RKO (cell line): ENCODE results near the gene FZD4.
A peak's percentile ranks its signal among the peaks of the same experiment; 100 is the strongest.
"Not testable (repeated sequence)": the region's sequence is repeated elsewhere in the genome, so short reads cannot be mapped to it uniquely, and the experiment has no call there.

Source experiments
- DNase-seq: peaks from one replicate; pipeline ENCODE4 v3.0.0-alpha.2; 2016; ENCODE audit warnings: low spot score

The FZD4 gene

DNA sequence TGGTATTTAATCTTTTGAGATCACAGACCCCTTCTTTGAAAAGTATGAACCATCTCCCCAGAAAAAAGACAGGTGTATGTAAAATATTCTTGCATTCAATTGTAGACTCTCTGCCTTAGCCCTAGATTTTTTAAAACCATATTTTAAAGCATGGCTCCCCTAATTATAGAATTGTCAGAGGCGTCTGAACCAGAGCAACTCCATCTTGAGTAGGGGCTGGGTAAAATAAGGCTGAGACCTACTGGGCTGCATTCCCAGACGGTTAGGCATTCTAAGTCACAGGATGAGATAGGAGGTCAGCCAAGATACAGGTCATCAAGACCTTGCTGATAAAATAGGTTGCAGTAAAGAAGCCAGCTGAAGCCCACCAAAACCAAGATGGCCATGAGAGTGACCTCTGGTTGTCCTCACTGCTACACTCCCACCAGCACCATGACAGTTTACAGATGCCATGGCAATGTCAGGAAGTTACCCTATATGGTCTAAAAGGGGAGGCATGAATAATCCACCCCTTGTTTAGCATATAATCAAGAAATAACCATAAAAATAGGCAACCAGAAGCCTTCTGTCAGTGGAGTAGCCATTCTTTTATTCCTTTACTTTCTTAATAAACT is 17.9 kb downstream of the FZD4 start:
- DNase-seq = not testable (repeated sequence)

- no peak for DNase-seq
Observed at GRCh38 chr11:86934926-86935579, 20.1 kb downstream of the FZD4 start.

- DNase-seq = no peak
Observed at GRCh38 chr11:86934582-86934900, 20.7 kb downstream of the FZD4 start.

DNA sequence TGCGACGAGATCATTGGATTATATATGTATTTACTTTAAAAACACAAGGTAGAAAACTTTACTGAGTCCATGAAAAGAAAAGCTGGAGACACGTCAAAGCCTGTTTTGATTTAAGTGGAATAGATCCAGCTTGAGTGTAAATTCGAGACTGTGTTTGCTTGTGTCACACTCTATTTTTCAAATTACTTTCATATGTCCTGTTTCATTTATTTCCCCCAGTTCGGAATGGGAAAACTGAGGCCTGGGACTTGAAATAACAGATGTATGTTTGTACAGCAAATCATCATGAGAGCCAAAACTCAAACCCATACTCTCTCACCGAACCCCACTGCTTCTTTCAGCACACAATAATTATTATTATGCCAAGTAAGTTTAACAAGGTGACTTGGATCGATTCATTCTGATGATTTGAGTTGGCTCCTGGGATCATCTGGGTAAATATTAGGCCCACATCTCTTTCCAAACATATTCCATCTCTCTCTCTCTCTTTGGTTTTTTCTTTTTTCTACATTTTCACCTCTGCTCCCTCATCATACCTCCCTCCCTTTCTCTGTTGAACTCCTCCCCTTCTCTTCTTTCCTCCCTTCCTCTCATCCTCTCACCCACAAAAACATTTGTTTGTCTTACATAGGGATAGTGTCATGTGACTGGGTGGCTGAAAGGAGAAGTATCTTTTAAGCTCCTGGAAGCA is 21.2 kb downstream of the FZD4 start:
- DNase-seq = no peak

DNA sequence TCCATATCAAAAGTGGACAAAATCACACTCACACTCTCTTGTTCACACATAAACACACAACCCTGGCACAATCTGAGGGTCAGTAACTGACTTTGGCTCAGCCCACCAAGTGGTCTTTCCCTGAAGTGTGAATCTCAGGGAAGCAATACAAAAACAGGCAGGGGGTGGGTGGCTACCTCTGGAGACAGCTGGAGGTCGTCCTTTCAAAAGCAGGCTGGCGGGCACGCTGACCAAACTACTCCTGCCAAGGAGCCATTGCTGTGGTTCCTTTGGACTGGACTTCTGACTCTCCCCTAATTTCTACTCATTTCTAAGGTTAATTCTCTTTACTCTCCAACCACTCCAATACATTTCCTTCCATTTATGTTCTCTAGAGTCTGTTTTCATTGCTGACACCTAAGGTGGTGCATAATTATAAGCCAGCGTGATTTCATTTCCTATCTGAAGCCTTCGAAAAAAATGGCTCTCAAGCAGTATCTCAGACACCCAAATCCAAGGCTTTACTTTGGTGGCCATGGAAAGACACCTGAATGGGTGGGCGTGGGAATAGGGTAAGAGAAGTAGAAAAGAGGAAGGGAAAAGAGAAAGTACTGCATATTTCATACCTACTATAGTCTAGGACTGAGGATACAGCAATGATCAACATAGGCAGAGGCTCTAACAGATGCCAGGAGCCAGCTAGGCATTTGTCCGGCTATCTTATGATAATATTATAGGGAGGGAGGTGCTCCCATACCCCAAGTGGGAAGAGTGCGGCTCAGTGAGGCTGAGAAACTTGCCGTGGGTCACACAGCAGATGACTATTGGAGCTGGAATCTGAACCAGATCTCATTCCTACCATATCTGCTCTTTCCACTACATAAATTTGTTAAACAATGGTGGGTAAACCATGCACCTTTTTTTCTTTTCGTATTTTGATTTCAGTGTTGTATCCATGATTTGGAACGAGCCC is 22.0 kb downstream of the FZD4 start:
- DNase-seq = no peak

DNA sequence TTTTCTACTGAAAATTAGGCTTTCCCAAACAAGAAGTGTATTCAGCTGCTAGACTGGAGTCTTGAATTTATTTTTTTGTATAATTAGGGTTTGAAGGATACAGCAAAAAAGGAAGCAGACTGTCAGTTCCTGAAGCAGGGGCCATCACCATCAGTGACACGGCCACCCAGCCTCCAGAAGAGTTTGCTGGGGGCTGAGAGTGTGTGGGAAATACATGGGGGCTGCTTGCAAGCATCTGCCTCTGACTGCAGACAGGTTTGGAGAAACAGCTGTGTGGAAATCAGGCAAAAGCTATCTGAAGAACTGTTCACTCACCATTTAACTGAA is 23.0 kb downstream of the FZD4 start:
- DNase-seq = no peak

DNA sequence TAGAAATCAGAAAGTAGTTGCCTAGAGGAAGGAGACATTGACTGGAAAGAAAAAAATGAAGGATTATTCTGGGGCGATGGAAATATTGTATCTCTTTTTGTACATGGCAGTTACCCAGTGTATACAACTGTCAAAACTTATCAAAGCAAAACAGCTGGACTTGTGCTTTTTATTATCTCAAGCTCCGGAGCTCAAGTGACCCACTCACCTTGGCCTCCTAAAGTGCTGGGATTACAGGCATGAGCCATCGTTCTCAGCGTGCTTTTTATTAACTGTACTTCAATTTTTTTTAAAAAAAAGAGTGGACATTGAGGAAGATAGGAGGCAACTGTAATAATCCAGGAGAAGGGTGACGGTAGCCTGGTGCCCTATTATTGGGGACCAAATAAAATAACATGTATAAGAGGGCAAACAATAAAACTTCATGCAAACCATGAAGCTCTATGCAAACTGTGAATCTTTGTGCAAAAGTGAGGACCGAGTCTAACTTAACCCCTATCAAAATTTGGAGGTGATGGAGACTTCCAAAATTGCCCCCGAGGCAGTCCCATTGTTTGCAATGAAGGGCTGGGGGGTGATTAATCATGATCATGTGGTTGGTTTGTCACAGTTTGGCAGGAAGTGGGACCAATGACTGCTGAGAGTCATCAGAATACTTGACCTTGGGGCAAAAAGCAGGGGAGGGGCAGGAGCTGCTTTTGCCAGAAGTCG is 23.5 kb downstream of the FZD4 start:
- DNase-seq = peak; percentile 52

DNA sequence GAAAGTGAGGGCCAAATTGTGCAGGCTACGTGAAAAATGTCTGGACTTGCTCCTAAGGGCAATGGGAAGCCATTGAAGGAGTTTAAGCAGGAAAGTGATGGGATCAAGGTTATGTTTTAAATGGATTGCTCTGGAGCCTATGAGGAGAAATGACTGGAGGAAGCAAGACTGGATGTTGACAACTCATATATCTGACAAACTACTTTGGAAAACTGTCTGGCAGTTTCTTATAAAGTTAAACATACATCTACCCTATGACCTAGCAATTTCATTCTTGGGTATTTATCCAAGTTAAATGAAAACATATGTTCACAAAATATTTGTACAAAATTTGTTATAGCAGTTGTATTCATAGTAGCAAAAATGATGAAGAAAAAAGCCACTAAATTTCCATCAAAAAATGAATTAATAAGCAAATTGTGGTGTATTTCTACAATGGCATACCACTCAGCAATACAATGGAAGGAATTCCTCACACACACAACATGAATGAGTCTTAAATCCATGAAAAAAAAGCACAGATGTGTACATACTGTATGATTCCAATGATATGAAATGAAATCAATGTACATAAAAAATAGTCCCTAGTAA is 24.1 kb downstream of the FZD4 start:
- no peak for DNase-seq

- peak; percentile 18 for DNase-seq
Observed at GRCh38 chr11:86926975-86927374, 28.2 kb downstream of the FZD4 start.

DNA sequence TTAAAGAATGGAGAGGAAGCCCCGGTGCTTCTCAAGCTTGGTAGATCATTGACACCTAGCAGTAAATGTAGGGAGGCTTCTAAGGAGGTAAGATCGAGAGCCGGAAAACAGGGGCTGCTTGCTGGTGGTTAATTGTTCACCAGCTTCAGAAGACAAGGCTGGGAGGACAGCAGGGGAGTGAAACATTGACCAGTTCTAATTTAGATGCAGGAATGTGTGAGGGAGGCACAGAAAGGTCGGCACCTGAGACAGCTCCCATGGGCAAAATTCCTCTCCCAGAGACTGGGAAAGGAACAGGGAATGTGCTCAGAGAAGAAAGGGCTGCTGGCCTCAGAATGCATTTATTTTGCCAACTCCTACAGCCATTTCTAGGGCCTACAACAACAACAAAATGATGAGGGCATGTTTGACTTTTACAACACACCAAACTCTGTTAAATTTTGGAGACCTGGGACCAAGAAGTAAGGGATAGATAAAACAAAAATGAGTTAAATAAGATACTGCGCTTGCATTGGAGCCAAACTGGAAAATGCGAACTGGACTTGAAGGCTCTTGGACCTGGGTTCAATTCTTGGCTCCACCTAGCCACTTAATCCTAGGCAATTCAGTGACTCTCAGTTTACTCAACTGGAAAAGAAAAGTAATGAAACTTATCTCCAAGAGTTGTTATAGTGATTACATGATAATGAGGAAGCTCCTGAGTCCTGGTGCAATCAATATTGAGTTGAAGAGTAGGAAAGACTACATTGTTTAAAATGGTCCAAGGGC is 31.0 kb downstream of the FZD4 start:
- DNase-seq = no peak

DNA sequence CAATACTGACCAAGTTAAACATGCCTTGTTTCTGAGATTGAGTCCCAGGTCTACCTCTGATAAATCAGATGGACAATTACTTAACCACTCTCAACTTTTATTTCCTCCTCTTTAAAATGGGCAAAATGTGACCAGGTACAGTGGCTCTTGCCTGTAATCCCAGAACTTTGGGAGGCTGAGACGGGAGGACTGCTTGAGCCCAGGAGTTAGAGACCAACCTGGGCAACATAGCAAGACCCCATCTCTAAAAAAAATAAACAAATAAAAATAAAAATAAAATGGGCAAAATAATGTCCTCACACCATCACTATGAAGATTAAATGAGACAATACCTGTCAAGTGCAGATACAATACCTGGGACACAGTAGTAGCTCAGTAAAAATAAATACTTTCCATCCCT is 33.0 kb downstream of the FZD4 start:
- DNase-seq = no peak

DNA sequence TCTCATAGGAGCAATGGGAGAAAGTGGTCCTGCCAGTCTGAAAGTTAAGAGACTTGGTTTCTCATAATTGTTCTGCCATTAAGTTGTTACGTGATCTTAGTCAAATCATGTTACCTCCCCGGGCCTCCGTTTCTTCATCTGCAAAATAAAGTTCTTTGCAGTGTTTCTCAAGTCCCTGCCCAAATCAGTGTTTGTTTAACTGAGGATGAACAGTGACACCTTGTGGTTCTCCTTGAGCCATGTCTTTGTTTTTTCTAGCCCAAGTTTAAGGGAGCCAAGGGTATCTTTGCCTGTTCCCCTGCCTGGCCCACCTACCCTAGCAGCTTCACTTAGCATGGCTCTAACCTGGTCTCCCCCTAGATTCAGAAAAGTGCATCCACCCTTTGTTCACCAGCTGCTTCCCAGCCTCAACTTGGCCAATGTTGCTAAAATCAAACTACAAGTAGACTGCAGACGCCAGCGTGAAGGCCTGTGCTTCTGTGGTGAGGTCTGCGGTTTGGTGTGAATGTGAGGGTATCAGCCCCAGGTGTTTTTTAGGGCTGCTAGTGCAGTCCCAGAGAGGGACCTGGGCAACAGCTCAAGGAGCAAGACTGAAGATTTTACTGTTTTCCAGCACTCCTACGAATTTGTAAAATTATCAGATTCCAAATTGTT is 35.5 kb downstream of the FZD4 start:
- DNase-seq = peak; percentile 79

DNA sequence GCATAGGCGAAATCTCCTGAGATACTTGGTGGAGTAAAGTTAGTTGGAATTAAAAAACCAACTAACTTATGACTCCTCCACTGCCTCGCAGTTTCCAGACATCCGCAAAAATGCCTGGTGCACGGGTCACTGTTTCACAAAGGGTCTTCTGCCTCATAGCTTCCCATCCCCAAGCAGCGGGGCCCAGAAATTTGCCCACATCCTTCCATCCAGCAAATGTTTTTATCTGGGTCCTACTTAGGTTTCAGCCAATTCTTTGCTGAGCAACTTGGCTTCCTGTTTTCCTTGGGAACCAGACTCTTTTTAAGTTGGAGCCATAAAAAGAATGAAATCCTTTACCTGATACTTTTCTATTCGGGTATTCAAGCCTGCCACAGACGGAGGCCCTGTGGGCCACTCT is 36.2 kb downstream of the FZD4 start:
- no peak for DNase-seq

DNA sequence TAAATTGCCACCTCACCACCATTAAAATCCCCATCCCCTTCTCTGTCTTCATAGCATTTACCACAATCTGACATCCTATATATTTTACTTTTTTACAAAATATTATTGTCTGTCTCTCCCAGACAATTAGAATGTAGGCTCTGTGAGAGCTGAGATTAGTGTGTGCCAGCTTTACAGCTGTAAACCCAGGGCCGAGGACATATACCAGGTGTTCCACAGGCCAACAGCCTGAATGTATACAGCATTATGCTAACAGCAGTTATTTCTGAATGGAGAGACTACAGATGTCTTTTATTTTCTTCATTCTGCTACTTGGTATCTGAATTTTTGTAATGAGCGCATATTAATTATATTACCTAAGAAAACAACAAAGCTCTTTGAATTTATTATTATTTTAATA is 36.7 kb downstream of the FZD4 start:
- no peak for DNase-seq

DNA sequence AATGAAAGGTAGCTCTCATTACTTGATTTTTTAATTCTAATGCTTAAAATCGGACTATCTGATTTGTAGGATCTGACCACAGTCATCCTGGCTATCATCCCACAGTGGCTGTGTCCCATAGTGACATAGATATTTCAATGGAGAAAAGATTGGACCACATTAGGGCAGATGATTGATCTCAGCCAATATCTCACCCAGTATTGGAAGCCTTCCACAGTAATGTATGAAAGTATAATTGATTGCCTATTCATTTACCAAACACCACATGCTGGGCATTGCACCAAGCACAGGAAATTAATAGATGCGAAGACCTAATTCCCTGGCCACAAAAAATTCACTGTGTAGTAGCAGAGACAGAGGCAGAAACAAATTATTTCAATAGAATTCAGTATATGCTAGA is 37.6 kb downstream of the FZD4 start:
- DNase-seq = no peak

GRCh38 chr11:86916330-86916729 is 38.9 kb downstream of the FZD4 start:
- peak; percentile 88 for DNase-seq

DNA sequence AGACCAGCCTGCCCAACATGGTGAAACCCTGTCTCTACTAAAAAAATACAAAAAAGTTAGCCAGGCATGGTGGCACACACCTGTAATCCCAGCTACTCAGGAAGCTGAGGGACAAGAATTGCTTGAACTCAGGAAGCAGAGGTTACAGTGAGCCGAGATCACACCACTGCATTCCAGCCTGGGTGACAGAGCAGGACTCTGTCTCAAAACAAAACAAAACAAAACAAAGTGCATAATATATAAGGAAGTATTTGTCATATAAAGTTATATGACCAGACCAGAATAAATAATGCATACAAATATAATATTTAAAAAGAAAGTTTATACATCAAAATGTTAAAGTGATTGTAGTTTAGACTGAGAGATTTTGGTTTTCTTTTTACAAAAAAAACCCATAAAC is 39.3 kb downstream of the FZD4 start:
- not testable (repeated sequence) for DNase-seq

GRCh38 chr11:86914865-86915519 is 40.2 kb downstream of the FZD4 start:
- no peak for DNase-seq

GRCh38 chr11:86912238-86912637 is 43.0 kb downstream of the FZD4 start:
- DNase-seq = no peak

DNA sequence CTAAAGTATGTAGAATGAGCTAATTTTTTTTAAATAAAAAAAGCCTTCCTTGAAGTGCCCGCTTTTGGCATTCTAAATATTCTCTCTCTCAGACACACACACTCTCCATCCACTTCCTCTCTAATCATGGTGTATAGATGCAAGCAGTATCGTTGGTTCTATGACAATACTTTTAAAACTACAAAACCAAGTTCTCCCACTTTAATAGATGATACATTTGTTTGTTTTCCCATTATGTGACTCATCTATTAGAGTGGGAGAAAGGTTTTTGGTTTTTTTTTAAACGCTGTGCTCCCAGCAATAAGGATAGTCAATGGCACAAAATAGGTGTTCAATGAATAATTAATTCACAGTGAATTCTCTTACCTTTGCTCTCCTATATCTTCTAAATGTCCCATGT is 44.6 kb downstream of the FZD4 start:
- DNase-seq = no peak
